Measurements from ENCODE around the gene CFAP77.
A peak's percentile ranks its signal among the peaks of the same experiment; 100 is the strongest.

Gene CFAP77

GRCh38 chr9:132546148-132547051 is 136.4 kb downstream of the CFAP77 start (continued):
- TF ChIP-seq ZNF449 (tag by site-specific recombination; IDR thresholded peaks at IDR 0.05) = no peak
- TF ChIP-seq ZNF10 (tag by site-specific recombination; IDR thresholded peaks at IDR 0.05) = no peak
- TF ChIP-seq ZNF37A (tag by site-specific recombination; IDR thresholded peaks at IDR 0.05) = no peak
- TF ChIP-seq ZNF335 (tag by site-specific recombination; conservative IDR thresholded peaks at IDR 0.05) = peak; percentile 97
- no peak; the same call in 1 of the 2 replicates for TF ChIP-seq KLF16 (tag by site-specific recombination; IDR thresholded peaks at IDR 0.05)
- TF ChIP-seq ZNF114 (tag by site-specific recombination; IDR thresholded peaks at IDR 0.05) = no peak
- no peak for TF ChIP-seq ZSCAN18 (tag by site-specific recombination; IDR thresholded peaks at IDR 0.05)
- TF ChIP-seq ZNF157 (tag by site-specific recombination; IDR thresholded peaks at IDR 0.05) = no peak
- no peak for TF ChIP-seq ZNF48 (tag by site-specific recombination; IDR thresholded peaks at IDR 0.05)
- no peak for TF ChIP-seq ZNF791 (tag by site-specific recombination; IDR thresholded peaks at IDR 0.05)
- no peak for TF ChIP-seq ZNF623 (tag by site-specific recombination; IDR thresholded peaks at IDR 0.05)

- Histone ChIP-seq H3K36me3 (ENCODE audit: control insufficient read depth in 2 of 2, insufficient read depth in 1 of 2, low read length in 2 of 2) (no peaks in the 10 kb centered on the region), H3K4me1 (ENCODE audit: control insufficient read depth, insufficient read depth, low read length) (no peaks in the 10 kb centered on the region; the same call in 1 of the 2 replicates), H3K9me3 (ENCODE audit: control insufficient read depth, insufficient read depth, low read depth, low read length) (no peaks in the 10 kb centered on the region), H3K27ac (ENCODE audit: extremely low read depth, low read depth, low read length) (no peak overlapping the region), H3K4me3 (ENCODE audit: low read depth, low read length) (no peak overlapping the region)
- ChIA-PET CTCF (interaction anchor here (0.6 to 1.6 kb wide), 2 partner anchors 28 to 69 kb away, joined by 3 to 6 read pairs; no protein-coding TSS in a partner anchor), POLR2A (no interaction called here)
- TF ChIP-seq ZEB2 (tag by site-specific recombination; IDR thresholded peaks at IDR 0.05) (peak; percentile 39; the same call in 1 of the 2 replicates), ELK4 (IDR thresholded peaks at IDR 0.05; ENCODE audit: borderline replicate concordance, low read depth, low read length) (no peak), ZSCAN16 (tag by site-specific recombination; IDR thresholded peaks at IDR 0.05) (no peak), ZNF280C (tag by site-specific recombination; IDR thresholded peaks at IDR 0.05) (no peak), ZBTB17 (tag by site-specific recombination; IDR thresholded peaks at IDR 0.05) (peak; percentile 29; the same call in 1 of the 2 replicates), ZNF148 (tag by site-specific recombination; IDR thresholded peaks at IDR 0.05; ENCODE audit: borderline replicate concordance) (no peak), ZNF175 (tag by site-specific recombination; IDR thresholded peaks at IDR 0.05) (no peak), ZNF658 (tag by site-specific recombination; IDR thresholded peaks at IDR 0.05) (no peak), ZNF626 (tag by site-specific recombination; IDR thresholded peaks at IDR 0.05) (no peak), ZNF600 (tag by site-specific recombination; IDR thresholded peaks at IDR 0.05) (no peak), ZNF548 (tag by site-specific recombination; IDR thresholded peaks at IDR 0.05) (no peak), ZNF623 (tag by site-specific recombination; IDR thresholded peaks at IDR 0.05) (no peak), ZNF23 (tag by site-specific recombination; IDR thresholded peaks at IDR 0.05; ENCODE audit: borderline replicate concordance) (no peak), ZBTB26 (tag by site-specific recombination; optimal IDR thresholded peaks at IDR 0.05) (no peak), ZFP3 (tag by site-specific recombination; IDR thresholded peaks at IDR 0.05; ENCODE audit: low read depth) (no peak)
Measured at GRCh38 chr9:132547052-132547431, 137.0 kb downstream of the CFAP77 start.
